GM12878 (cell line): ENCODE measurements around the gene SLC7A1.

ENCODE experiments used
- ETV6 ChIP-seq, 2 experiments: fragments of 450-650 bp in 1 of 2; IDR thresholded peaks in 1 of 2; conservative IDR thresholded peaks in 1 of 2; 2 replicates each; pipeline ENCODE4 v1.6.1; 2014; ENCODE audit warnings: antibody characterized with exemption in 1 of 2, borderline replicate concordance in 1 of 2, low read depth in 1 of 2, mild to moderate bottlenecking in 1 of 2, moderate library complexity in 1 of 2
- KLF5 ChIP-seq: fragments of 450-650 bp; IDR thresholded peaks from 2 replicates; pipeline ENCODE4 v1.6.1; 2014; ENCODE audit warnings: mild to moderate bottlenecking; ENCODE audit not compliant: partially characterized antibody
- TF ChIP-seq, protein P1 (sequence below): fragments of 450-650 bp; IDR thresholded peaks from 2 replicates; pipeline ENCODE4 v1.6.1; 2017; ENCODE audit warnings: mild to moderate bottlenecking, low read depth, inconsistent platforms; ENCODE audit not compliant: poor library complexity, severe bottlenecking

DNA sequence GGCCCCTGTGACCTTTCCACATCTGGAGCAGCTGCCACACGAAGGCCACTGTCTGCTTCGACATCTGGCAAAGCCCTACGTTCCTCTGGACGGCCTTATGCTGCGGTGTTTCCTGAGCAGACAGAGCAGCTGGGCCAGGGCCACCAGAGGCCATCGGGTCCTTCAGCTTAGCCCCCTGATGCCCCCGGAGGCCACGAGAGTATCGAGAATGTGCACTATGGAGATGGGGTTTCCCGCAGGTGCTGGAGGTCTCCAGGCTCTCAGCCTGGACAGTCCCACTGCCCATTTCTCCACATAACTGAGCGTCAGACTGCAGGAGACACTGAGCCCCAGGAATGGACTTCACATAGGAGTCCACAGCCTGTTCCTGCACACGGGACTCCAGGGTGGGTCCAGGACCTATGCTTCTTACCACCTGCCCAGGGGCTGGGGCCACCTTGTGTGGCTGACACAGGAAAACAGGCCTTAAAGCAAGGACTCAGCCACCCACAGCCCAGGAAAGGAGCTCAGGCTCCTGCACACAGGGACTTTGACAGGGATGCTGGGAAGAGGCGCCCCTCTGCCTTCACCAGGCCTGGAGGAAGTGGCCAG is 80.7 kb downstream of the SLC7A1 start:
- TF ChIP-seq, protein P1, sequence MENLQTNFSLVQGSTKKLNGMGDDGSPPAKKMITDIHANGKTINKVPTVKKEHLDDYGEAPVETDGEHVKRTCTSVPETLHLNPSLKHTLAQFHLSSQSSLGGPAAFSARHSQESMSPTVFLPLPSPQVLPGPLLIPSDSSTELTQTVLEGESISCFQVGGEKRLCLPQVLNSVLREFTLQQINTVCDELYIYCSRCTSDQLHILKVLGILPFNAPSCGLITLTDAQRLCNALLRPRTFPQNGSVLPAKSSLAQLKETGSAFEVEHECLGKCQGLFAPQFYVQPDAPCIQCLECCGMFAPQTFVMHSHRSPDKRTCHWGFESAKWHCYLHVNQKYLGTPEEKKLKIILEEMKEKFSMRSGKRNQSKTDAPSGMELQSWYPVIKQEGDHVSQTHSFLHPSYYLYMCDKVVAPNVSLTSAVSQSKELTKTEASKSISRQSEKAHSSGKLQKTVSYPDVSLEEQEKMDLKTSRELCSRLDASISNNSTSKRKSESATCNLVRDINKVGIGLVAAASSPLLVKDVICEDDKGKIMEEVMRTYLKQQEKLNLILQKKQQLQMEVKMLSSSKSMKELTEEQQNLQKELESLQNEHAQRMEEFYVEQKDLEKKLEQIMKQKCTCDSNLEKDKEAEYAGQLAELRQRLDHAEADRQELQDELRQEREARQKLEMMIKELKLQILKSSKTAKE: no peak
- no peak for TF ChIP-seq KLF5
- no peak for TF ChIP-seq ETV6 (conservative IDR thresholded peaks at IDR 0.05 in 1 of 2, IDR thresholded peaks at IDR 0.05 in 1 of 2; ENCODE audit: borderline replicate concordance in 1 of 2, low read depth in 1 of 2)
